GM15510 (cell line): ENCODE measurements around the gene TRIM17.

Experiments used
- POLR2A ChIP-seq: IDR thresholded peaks from 3 replicates; pipeline ENCODE4 v1.6.1; 2011; ENCODE audit warnings: borderline replicate concordance; ENCODE audit not compliant: insufficient read length; ENCODE audit errors: extremely low read depth

Gene TRIM17

DNA sequence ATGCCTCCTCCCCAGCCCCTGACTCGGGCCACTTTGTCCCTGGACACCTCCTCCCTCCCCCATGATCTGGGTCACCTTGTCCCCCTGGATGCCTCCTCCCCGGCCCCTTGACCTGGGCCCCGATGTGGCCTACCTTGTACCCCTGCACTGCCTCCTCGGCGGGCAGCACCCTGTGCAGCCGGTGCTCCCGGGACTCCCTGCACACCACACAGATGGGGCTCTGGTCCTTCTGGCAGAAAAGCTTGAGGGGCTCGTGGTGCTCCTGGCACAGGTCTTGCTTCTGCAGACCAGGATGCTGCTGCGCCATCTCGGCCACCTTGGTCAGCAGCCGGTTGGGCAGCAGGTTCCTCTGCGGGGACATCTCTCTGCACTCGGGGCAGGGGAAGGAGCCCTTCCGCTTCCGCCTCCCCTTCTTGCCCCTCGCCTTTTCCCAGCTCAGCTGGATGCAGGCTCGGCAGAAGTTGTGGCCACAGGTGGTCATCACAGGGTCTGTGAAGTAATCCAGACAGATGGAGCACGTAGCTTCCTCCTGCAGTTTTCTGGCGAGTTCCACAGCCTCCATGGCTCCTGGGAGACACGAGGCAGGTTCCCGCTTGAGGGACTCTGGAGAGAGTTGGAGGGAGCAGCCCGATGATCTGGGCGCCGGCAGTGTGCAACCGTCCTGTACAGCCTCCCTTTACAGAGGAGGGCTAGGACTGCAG lies 2.0 kb downstream of the TRIM17 start:
- no peak for TF ChIP-seq POLR2A

DNA sequence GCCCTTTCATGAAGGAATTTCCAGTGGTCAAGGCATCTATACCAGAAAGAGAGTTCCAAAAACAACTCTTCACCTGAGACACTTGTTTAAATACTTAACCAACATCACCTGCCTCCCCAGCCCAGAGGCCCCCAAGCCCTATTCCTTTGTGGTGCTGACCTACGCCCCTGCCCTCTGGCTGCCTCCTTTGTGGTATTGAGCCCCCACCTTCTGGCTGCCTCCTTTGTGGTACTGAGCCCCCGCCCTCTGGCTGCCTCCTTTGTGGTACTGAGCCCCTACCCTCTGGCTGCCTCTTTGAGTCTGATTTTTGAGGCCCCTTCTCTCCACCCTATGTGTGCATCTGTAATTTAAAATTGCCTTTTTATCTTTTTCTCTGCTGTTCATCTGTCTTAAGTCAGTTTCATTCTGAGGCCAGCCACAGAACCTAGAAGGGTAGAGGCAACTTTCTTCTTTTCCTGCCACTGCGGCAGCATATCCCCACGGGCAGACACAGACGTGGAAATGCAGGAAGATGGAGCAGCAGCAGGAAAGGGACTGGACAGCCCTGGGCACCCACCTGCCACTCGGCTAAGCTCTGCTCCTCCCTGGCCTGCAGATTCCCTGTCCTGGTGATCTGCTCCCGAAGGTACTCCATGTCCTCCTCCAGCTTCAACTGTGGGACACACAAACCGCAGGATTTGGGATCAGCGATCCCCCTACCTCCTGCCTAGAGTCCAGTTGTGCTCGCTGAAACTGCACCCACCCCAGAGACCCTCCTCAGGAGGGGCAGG lies 3.2 kb downstream of the TRIM17 start:
- TF ChIP-seq POLR2A = no peak

DNA sequence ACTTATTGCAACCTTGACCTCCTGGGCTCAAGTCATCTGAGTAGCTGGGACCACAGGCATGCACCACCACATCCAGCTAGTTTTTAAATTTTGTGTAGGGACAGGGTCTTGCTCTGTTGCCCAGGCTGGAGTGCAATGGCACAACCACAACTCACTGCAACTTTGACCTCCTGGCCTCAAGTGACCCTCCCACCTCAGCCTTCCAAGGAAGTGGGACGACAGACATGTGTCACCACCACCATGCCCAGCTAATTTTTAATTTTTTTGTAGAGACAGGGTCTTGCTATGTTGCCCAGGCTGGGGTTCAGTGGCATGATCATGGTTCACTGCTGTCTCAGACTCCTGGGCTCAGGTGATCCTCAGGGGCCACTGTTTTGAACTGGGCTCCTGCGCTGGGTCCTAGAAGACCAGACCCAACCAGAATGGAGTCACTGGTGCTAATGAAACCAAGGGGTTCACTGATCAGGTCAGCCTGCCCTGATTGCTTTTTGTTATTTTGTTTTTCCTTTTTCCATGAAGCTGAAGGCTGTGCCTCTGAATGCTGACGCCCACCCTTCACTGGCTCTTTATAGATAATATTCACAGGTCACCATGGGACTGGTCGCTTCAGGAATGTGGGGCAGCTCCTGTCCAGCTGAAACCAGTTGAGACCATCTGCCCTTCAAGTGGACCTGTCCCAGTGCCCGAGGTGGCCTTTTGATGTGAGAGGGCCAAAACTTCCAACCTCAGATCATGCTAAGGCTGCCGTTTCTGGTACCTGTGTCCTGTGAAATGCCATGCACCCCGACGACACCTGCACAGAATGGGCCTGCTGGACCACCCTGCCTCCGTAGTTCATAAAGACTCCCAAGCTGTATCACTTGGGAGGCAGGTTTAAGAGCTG lies 4.9 kb downstream of the TRIM17 start:
- TF ChIP-seq POLR2A = no peak

DNA sequence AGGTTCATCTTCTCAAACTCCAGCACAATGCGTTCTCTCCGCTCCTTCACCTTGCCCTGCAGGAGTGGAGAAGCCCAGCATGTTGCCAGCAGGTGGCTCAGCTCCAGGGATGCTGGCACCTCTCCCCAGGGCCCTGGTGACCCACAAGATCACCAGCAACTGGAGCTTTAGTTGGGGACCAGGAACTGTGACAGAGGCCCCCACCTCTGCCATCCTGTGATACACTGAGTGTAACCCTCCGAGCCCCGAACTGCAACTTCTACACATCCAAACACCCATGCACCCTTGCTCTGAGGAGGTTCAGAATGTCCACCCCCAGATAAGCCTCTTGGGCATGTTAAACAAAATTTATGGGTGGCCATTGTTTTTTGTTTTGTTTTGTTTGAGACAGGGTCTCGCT lies 5.5 kb downstream of the TRIM17 start:
- TF ChIP-seq POLR2A = no peak

DNA sequence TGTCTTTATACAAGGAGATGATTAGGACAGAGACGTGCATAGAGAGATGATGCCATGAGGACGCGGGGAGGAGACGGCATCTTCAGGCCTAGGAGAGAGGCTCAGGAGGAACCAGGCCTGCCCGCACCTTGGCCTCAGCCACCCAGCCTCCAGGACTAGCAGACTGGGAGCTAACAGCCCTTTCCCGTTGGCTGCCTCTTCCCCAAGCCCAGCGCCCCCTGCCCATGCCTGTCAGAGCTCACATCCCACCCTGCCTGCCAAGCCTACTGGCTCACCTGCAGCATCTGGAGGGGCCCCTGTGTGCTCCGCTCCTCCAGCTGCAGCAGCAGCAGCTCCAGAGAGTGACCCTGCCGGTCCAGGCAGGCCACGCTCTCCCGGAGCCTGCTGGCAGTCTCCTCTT lies 6.0 kb downstream of the TRIM17 start:
- no peak for TF ChIP-seq POLR2A

DNA sequence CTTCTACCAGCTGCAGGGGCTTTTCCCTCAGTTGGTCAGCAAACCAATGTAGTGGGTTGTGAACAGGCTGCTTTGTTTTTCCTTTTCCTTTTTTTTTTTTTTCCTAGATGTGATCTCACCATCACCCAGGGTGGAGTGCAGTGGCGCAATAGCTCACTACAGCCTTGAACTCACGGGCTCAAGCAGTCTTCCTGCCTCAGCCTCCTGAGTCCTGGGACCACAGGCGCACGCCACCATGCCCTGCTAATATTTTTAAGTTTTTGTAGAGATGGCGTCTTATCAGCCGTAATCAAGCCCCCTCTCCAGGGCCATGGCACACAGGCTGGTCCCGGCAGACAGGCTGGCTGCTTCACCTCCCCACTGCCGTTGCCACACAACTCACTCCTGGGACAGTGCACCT lies 6.6 kb downstream of the TRIM17 start:
- TF ChIP-seq POLR2A = no peak

DNA sequence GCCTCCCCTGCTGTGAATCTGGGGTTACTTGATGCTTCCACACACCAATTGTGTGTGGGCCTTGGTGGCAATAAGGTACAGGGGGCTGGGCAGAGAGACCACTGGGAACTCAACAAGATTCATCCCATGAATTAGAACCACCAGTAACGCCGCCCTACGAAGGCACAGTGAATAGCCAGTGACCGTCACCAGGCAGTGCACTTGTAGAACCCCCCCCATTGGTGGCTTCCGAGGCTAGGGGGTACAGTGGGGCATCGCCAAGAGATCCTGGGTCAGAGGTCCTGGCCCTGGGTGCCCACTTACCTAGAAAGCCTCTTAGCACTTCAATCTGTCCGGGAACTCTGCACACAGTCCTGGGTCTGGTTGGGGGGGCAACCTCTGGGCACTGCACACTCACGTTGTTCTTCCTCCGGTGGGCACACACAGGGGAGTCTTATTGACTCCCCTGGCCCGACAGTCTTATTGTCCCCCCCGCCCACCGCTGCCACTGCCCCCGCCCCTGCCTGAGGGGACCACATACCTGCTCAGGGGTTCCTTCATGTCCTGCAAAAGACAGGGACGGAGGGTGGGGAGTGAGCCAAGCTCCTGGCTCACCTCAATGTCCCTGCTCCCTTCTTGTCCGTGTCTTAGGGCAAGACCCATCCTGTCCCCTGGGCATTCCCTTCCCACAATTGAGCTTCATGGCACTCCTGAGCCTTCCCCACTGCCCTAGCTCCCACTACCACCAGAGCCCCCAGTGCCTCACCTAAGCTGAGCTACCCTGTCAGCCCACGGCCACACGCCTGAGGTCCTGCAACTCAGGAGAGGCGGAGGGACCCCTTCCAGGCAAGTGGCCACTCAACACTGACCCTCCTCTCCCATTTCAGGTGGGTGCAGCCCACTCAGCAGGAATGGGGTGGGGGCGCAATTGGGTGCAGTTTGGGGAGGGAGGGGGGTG lies 7.5 kb downstream of the TRIM17 start:
- no peak for TF ChIP-seq POLR2A

DNA sequence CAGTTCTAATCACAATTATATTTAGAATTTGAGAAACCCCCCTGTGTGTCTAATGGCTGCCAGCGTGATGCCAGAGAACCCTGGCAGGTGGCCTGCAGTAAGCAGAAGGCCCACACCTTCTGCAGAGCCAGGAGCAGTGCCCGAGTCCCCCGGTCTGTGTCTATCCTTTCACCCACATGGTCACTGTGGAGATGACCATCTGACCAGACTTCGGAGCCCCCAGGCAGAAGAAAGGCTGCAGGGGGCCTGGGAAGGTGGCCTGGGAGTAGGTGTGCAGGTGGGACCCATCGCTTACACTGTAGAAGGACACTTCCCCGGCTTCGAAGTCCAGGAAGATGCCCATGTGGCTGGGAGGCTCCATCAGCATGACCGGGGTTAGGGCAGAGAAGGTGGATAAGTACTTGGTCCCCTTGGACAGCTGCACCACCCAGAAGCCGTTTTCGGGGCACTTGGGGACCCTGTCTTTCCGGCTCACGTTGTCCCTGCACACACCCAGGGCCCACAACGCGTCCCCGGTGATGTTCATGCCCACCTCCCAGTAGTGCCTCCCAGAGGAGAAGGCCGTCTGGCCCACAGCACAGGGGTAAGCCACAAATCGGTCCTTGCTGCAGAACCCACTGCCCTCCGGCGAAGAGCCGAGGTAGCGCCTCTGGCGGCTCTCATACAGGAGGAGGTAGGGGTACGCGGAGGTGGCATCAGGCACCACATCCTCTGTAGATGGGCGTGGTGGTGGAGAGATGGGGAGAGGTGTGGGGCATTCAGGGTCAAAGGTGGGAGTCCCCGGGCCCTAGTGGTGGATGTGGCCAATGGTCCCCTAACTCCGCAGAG lies 8.4 kb downstream of the TRIM17 start:
- no peak for TF ChIP-seq POLR2A

DNA sequence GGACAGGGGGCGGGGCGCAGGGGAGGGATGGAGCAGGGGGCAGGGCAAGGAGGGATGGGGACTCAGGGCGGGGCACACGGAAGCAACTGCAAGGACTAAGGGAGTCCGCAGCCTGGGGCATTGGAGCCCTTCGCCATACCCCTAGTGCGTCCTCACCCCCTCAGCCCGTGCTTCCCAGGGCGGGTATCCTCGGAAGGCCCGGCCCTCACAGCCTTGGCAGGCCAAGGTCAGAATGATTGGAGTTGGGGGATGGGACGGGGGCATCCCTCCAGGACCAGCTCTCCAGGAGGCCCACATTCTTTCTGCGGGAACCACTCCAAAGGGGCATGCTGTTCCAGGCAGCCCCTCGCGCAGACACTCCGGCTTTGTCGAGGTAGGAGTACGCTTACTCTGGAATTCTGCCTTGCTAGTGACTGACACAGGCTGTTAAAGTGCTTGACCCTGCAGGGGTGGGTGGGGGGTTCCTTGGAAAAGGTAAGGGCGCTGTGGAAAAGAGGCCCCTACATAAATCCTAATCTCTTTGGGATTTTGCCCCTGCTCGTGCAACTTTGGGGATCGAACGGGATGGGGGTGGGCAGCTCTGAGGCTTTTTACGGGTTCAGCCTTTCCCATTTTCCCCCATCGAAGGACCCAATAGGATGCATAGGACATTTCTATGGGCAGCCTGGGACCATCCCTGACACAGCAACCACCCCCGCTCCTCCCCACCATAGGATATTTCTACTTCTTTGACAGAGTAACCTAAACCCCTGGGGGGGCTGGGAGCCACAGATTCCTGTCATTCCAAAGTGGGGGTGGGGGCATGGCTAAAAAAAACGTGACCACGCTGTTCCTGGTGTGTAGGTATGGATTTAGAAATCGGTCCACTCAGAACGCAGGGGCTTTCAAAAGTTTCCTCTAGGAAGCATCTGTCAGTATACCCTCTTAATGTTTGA lies 9.3 kb downstream of the TRIM17 start:
- peak; percentile 28 for TF ChIP-seq POLR2A

DNA sequence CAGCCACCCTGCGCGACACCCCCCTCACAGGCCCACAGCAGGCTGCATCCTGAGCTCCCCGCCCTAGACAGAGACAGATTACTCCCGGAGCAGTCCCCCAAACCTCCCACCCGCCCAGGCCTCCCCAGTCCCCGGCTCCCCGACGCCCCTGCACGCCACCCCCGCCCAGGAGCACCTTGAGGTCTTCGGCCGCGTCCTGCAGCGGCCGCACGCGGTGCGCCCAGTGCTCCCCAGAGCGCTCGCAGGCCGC lies 10.8 kb downstream of the TRIM17 start:
- TF ChIP-seq POLR2A = no peak

DNA sequence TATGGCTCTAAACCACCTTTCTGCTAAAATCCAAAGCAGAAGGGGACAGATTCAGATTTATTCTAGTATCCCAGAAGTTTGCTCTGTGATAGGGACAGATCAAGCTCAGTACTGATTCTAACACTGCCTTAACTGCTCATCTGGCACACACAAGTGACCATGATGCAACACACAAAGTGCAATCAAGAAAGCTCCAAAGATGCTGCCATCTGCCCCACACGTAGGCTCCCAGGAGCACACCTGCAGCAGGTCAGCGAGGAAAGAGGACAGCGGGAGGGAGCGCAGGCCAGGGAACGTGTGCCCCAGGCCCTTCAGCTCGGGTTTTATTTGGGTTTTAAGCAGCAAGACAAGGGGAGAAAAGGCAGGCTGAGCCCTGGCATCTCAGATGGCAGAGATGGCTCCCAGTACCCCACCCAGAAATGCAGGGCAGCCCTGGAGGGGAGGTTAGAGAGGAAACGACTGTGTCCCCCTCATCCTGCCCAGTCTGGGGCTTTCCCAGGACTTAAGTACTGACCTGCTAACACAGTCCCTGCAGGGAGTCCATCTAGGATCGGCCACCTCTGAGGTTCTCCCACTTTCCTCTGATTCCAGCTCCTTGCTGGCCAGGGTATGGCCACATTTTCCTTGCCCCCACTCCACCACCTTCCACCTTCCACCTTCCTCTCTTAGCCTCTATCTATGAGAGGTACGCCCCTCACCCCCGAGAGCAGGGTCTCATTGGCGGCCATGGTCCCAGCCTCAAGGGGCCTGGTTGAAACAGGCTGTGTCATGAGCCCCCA lies 11.3 kb downstream of the TRIM17 start:
- no peak for TF ChIP-seq POLR2A
